Measurements from ENCODE around the gene GNAQ.

DNA sequence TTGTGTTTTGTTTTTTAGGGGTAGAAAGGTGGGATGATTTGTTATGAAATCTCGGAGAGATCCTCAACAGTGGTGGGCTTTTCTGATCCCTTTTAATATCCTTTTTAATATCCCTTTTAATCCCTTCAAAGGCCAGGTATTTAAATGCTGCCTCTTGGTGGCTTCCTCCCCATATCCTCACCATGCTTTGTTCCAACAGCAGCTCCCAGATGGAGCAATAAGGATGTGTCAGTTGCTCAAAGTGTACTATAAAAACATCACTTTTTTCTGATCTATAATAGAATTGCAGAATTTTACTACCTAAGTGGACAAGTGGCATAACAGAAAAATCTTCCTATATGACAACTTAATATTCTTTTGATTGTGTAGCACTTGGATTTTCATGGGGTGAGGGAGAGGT lies 160.1 kb downstream of the GNAQ start:
- TF ChIP-seq, protein P1, sequence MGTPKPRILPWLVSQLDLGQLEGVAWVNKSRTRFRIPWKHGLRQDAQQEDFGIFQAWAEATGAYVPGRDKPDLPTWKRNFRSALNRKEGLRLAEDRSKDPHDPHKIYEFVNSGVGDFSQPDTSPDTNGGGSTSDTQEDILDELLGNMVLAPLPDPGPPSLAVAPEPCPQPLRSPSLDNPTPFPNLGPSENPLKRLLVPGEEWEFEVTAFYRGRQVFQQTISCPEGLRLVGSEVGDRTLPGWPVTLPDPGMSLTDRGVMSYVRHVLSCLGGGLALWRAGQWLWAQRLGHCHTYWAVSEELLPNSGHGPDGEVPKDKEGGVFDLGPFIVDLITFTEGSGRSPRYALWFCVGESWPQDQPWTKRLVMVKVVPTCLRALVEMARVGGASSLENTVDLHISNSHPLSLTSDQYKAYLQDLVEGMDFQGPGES (IDR thresholded peaks at IDR 0.05; ENCODE audit: low read depth, low read length) = no peak
- TF ChIP-seq FOXM1 (IDR thresholded peaks at IDR 0.05; ENCODE audit: low read depth) = no peak

All from SK-N-SH (cell line).